Measurements from ENCODE around the gene TACC2.

Gene TACC2

GRCh38 chr10:122234416-122234815 is 245.5 kb downstream of the TACC2 start:
- FAIRE-seq = no peak

- FAIRE-seq = no peak
Measured at GRCh38 chr10:122236690-122237306, 247.8 kb downstream of the TACC2 start.

GRCh38 chr10:122237331-122237990 is 248.5 kb downstream of the TACC2 start:
- no peak for FAIRE-seq

DNA sequence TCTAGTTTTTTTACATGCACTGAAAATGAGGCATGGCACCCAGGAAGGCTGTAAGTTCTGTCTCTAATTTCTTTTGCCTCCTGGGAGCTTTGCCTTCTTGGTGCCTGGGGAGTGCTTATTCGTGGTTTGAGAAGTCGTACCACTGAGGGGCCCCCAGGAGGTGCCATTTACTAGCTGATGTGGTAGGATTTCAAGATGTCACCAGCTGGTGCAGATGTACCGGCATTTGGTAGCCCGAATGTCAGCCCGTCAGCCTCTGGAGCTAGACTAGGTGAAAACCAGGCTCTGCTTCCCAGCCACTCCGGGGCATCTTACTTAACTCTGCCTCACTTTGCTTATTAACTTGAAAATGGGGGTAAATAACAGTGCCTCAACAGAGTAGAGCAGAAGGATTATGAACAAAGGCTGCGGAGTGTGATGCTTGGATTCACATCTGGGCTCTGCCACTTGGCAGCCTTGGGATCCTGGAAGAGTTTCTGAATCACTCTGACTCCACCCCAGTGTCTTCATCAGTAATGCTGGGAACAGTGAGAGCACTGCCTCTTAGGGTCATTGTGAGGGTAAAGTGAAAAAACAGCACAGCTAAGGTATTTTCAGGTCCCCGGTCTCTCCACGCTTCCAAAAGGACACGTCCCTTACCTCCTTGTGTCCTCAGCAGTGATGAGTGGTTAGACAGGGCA is 250.8 kb downstream of the TACC2 start:
- no peak for FAIRE-seq

GRCh38 chr10:122240401-122240800 is 251.4 kb downstream of the TACC2 start:
- FAIRE-seq = no peak

GRCh38 chr10:122241836-122242235 is 252.9 kb downstream of the TACC2 start:
- no peak for FAIRE-seq

GRCh38 chr10:122243550-122243949 is 254.6 kb downstream of the TACC2 start:
- FAIRE-seq = no peak

GRCh38 chr10:122244001-122244975 is 255.3 kb downstream of the TACC2 start:
- FAIRE-seq = no peak

DNA sequence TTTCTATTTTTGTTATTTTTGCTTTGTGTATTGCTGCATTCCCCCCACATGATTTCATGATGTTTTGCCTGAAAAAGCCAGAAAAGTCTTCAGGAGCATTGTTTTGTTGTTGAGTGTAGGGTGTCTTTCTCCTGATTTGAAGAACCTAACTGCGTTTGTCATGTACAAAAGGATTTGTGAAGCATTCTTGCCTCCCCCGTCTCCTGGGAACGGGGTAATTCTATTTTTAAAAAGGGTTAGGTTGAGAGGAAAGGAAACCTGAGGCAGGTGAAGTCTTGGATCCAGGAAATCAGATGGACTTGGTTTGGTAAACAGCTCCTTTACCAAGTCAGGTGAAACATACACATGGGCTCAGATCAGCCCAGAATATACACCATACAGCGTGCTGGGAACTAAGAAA is 256.2 kb downstream of the TACC2 start:
- no peak for FAIRE-seq

GRCh38 chr10:122245897-122246296 is 256.9 kb downstream of the TACC2 start:
- FAIRE-seq = no peak

DNA sequence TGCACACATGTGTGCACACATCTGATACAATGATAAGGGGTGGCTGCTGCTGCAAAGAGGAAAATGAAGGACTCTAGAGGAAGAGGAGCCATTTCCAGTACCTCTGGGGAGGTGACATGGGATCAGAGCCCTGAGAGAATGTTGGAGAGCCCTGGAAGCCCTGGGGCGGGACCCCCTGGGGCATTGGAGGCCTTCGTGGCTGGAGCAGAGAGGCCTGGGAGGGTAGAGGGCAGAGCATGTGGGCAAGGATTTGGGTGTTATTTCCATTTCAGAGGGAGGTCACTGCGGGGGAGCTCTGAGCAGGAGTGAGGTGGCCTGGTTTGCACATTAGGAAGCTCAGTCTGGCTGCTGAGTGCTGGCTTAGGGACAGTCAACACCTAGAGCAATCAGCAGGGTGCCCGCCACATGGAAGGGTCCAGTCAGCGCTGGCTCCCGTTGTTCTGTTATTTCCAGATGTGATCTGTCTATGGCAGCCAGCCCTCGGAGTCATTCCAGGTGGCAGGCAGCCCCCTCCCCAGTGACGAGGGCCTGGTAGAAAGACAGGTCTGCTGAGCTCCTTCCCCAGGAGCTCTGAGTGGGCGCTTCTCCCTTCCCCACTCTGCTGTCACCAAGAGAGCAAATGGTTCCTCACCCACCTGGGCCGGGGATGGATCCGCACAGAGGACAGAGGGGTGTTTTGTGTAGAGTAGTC is 258.0 kb downstream of the TACC2 start:
- FAIRE-seq = no peak

DNA sequence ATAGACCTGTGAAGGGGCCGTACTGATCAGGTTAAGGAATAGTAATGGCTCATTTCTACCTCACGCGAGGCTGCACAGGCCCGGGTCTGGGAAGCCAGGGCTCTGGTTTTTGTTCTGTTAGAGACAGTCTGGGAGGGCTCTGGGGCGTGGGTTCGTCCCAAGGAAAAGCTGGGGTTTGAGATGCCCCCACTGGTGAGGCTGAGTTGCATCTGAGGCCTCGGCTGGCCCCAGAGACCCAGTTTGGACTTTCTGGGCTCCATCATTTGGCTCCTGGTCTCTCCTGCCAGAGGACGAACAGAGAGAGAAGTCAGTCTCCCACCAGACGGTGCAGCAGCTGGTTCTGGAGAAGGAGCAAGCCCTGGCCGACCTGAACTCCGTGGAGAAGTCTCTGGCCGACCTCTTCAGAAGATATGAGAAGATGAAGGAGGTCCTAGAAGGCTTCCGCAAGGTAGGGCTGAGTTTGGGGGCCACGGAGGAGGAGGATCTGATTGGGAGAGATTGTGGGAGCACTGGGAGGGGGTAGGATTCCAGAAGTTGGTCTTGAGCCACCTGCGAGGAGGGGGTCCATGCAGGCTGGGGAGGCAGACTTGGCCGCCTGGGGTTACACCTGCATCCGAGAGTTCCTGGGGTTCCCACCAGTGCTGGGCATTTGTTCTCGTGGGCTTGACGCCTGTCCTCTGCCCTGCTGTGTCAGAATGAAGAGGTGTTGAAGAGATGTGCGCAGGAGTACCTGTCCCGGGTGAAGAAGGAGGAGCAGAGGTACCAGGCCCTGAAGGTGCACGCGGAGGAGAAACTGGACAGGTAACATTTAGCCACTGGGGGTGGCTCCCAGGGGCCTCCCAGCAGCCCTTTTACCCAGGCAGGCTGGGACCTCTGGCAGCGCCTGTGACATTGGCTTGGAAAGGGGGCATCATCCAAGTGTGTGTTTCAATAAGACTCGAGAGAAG is 259.7 kb downstream of the TACC2 start:
- no peak for FAIRE-seq

- FAIRE-seq = no peak
Measured at GRCh38 chr10:122249303-122249850, 260.4 kb downstream of the TACC2 start.

GRCh38 chr10:122249991-122250750 is 261.2 kb downstream of the TACC2 start:
- FAIRE-seq = no peak

GRCh38 chr10:122251459-122252255 is 262.7 kb downstream of the TACC2 start:
- no peak for FAIRE-seq

DNA sequence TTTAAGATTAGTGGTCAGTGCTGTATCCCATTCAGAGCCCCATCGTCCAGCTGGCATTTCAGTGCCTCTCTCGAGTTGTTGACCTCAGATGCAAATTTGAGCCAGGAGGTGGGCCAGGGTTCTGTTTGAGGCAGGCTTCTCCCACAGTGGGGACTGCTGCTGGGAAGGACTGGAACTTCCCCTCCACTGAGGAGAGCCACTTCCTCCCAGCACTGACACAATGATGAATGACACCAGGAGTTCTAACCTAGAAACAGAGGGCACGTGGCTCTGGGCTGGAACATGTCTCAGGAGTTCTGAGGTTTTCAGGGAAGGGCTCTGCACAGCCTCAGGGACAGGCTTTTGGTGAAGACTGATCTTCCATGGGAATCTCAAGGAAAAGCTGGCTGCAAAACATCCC is 263.8 kb downstream of the TACC2 start:
- no peak for FAIRE-seq

- no peak for FAIRE-seq
Measured at GRCh38 chr10:122253605-122254004, 264.6 kb downstream of the TACC2 start.

DNA sequence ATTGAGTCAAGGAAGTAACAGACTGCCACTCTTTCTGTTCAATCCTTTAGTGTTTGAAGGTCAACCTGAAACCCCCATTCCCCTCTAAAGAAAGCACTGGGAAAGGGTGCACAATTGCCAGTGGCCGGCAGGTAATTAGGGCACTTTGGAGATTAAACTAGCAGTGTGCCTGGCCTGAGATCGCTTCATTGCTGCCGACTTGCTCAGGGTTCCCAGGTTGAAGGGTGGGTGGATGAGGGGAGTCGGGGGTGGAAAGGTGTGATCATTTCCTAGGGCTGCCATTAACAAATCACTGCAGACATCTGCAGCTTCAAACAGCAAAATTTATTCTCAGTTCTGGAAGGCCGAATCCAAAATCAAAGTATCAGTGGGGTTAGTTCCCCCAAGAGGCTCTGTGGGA is 265.9 kb downstream of the TACC2 start:
- no peak for FAIRE-seq
